ENCODE results near the gene TMEM51. TPM values are rescaled to one million over a fixed set of nuclear protein-coding genes. Genes with fewer than 3 reads are reported as not detected.

The TMEM51 gene
- total and polyA plus RNA-seq, 9 of the 15 experiments (the other 6 are each of a cell fraction or from before 2014, with no cell fraction given), result 0.06 to 1.4 (median 0.58) TPM

DNA sequence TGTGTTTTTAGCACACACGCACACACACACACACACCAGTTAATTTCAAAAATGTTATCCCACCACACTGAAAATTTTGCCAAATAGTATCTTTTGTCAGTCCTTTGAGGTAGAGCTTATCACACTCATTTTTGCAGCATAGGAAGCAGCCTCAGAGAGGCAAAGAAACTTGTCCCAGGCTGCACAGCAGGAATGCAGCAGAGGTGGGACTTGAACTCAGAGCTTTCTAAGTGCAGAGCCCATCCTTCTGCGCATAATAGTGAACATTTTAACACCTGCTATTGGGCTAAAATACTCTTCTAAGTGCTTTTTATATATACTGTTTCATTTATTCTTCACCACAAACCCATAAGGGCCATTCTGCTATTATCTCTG is 108.4 kb downstream of the TMEM51 start:
- no peak overlapping the region for H3K27ac ChIP-seq (ENCODE audit: extremely low read depth, low read depth, low read length)
- no peak overlapping the region for H2AFZ ChIP-seq (ENCODE audit: low read depth, low read length)
- in situ Hi-C loops (cut with MboI), result no loop called here
- H3K36me3 ChIP-seq (ENCODE audit: control insufficient read depth, insufficient read depth, low read length), result no peaks in the 10 kb centered on the region
- no peaks in the 10 kb centered on the region for H3K79me2 ChIP-seq (ENCODE audit: control insufficient read depth, insufficient read depth, low read length)
- ChIA-PET CTCF (ENCODE audit: low intra/inter-chr PET ratio) (no interaction called here), POLR2A (interaction anchor here (0.5 to 0.7 kb wide), 2 partner anchors 12 to 1752 kb away, joined by 3 read pairs; no protein-coding TSS in a partner anchor)
- FAIRE-seq (no peak), DNase-seq (ENCODE audit: extremely low read depth in 1 of 4, low spot score in 3 of 4) (no peak), ATAC-seq (no peak)
- no TSS peak for BruUV-seq (replicated peaks)
- peaks cover 4 to 14% of the 10 kb centered on the region in 2 experiments; a peak in 3 of 5 replicates for H3K27me3 ChIP-seq (ENCODE audit: control insufficient read depth in 2 of 2, insufficient read depth in 2 of 2, low read length in 2 of 2)
- H3K4me2 ChIP-seq (ENCODE audit: insufficient read depth, low read length), result no peak overlapping the region
- H3K4me1 ChIP-seq (replicated peaks in 1 of 2; ENCODE audit: control insufficient read depth in 2 of 2, insufficient read depth in 2 of 2, low read length in 2 of 2), result peaks cover 6 to 23% of the 10 kb centered on the region in 2 experiments; a peak in 4 of 5 replicates
- H3K9ac ChIP-seq (ENCODE audit: insufficient read depth in 1 of 2, low read depth in 2 of 2, low read length in 2 of 2), result no peak overlapping the region
- no peak overlapping the region for H3K4me3 ChIP-seq
- 36% methylated on average over 2 of the region's 2 CpGs for WGBS (ENCODE audit: insufficient coverage, low coverage, missing lambda C conversion rate)
- intact Hi-C loops (cut with micrococcal nuclease), result no loop called here
- no peaks in the 10 kb centered on the region for H3K9me1 ChIP-seq (ENCODE audit: control insufficient read depth, insufficient read depth, low read length)
- H4K20me1 ChIP-seq (replicated peaks; ENCODE audit: control insufficient read depth, insufficient read depth, low read length), result no peaks in the 10 kb centered on the region; the same call in 1 of the 2 replicates
- peaks cover 3% of the 10 kb centered on the region; the same call in 1 of the 2 replicates for H3K9me3 ChIP-seq (replicated peaks; ENCODE audit: control insufficient read depth, insufficient read depth, low read depth, low read length)
- TF ChIP-seq ARID2 (IDR thresholded peaks at IDR 0.05) (no peak), KLF16 (IDR thresholded peaks at IDR 0.05) (no peak), RAD21 (CRISPR knock-in tag; conservative IDR thresholded peaks at IDR 0.05 in 1 of 2, IDR thresholded peaks at IDR 0.05 in 1 of 2) (no peak), NFE2L1 (tag; IDR thresholded peaks at IDR 0.05; ENCODE audit: borderline replicate concordance, low read depth) (no peak), KDM1A (IDR thresholded peaks at IDR 0.05) (0 out of 4 replicates have a peak, but pooled peaks of 1 of the 2 experiments have one; percentile 33), TAF1 (IDR thresholded peaks at IDR 0.05; ENCODE audit: control insufficient read depth, extremely low read depth, insufficient read depth, low read length, severe bottlenecking) (no peak), CBX1 (IDR thresholded peaks at IDR 0.05; ENCODE audit: low read depth) (0 out of 2 replicates have a peak, but pooled peaks have one; percentile 40), SMAD1 (IDR thresholded peaks at IDR 0.05; ENCODE audit: low read depth, low read length, partially characterized antibody) (no peak), CBFA2T3 (IDR thresholded peaks at IDR 0.05) (no peak), KDM2B (CRISPR knock-in tag; IDR thresholded peaks at IDR 0.05) (no peak), NFIX (CRISPR knock-in tag; IDR thresholded peaks at IDR 0.05; ENCODE audit: low read depth) (no peak), NFYB (IDR thresholded peaks at IDR 0.05; ENCODE audit: extremely low read depth, insufficient read length) (no peak), L3MBTL2 (IDR thresholded peaks at IDR 0.05) (no peak), RBM25 (IDR thresholded peaks at IDR 0.05; ENCODE audit: low read depth, low read length, severe bottlenecking) (peak; percentile 41), ZFPM2 (CRISPR knock-in tag; IDR thresholded peaks at IDR 0.05) (no peak), LARP7 (IDR thresholded peaks at IDR 0.05) (no peak), POLR2B (IDR thresholded peaks at IDR 0.05; ENCODE audit: low read depth, partially characterized antibody) (no peak), ILF3 (IDR thresholded peaks at IDR 0.05; ENCODE audit: borderline replicate concordance) (no peak), MED1 (CRISPR knock-in tag; IDR thresholded peaks at IDR 0.05; ENCODE audit: borderline replicate concordance) (no peak)
- TF ChIP-seq, protein P1, sequence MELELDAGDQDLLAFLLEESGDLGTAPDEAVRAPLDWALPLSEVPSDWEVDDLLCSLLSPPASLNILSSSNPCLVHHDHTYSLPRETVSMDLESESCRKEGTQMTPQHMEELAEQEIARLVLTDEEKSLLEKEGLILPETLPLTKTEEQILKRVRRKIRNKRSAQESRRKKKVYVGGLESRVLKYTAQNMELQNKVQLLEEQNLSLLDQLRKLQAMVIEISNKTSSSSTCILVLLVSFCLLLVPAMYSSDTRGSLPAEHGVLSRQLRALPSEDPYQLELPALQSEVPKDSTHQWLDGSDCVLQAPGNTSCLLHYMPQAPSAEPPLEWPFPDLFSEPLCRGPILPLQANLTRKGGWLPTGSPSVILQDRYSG (tag; conservative IDR thresholded peaks at IDR 0.05; ENCODE audit: low read depth), result no peak
- TF ChIP-seq, protein P2, sequence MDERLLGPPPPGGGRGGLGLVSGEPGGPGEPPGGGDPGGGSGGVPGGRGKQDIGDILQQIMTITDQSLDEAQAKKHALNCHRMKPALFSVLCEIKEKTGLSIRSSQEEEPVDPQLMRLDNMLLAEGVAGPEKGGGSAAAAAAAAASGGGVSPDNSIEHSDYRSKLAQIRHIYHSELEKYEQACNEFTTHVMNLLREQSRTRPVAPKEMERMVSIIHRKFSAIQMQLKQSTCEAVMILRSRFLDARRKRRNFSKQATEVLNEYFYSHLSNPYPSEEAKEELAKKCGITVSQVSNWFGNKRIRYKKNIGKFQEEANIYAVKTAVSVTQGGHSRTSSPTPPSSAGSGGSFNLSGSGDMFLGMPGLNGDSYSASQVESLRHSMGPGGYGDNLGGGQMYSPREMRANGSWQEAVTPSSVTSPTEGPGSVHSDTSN (CRISPR knock-in tag; IDR thresholded peaks at IDR 0.05; ENCODE audit: low read depth), result no peak
- TF ChIP-seq, protein P2 (tag; conservative IDR thresholded peaks at IDR 0.05; ENCODE audit: low read depth), result no peak
